Fibroblast of lung (primary cell): Measurements from ENCODE around the gene ASIC3. TPM values are rescaled to one million over a fixed set of nuclear protein-coding genes. Genes with fewer than 3 reads are reported as not detected.

Source experiments
- DNase-seq, 2 donors: peaks; one replicate each; pipeline versions ENCODE4 v3.0.0 to v3.0.0-alpha.2; 2010; ENCODE audit warnings: low read depth in 2 of 2
- H2AFZ ChIP-seq: 2 replicates; pipeline ENCODE4 v1.5.1; 2012; ENCODE audit warnings: low read length, control low read depth, inconsistent platforms
- H3K27ac ChIP-seq: 2 replicates; pipeline ENCODE4 v1.5.1; 2011; ENCODE audit warnings: low read length, control low read depth; ENCODE audit not compliant: insufficient read depth
- H3K27me3 ChIP-seq: 2 replicates; pipeline ENCODE4 v1.5.1; 2011; ENCODE audit warnings: mild to moderate bottlenecking, low read length; ENCODE audit not compliant: control insufficient read depth, insufficient read depth
- H3K36me3 ChIP-seq: 2 replicates; pipeline ENCODE4 v1.5.1; 2011; ENCODE audit warnings: low read length; ENCODE audit not compliant: control insufficient read depth, insufficient read depth
- H3K4me1 ChIP-seq: 2 replicates; pipeline ENCODE4 v1.5.1; 2011; ENCODE audit warnings: low read length; ENCODE audit not compliant: control insufficient read depth, insufficient read depth; ENCODE audit errors: extremely low read depth
- H3K4me2 ChIP-seq: 2 replicates; pipeline ENCODE4 v1.5.1; 2011; ENCODE audit warnings: low read length, control low read depth; ENCODE audit not compliant: insufficient read depth; ENCODE audit errors: extremely low read depth
- H3K4me3 ChIP-seq, 4 experiments: fragments of 200-600 bp in 1 of 4; sonication (generic) in 1 of 4; replicated peaks in 1 of 4; 2 replicates each; pipeline ENCODE4 v1.5.1; 2011 to 2016; ENCODE audit warnings: low read length in 4 of 4, low read depth in 3 of 4, mild to moderate bottlenecking in 3 of 4, control low read depth in 2 of 4, inconsistent platforms in 1 of 4, mixed read lengths in 1 of 4; ENCODE audit not compliant: insufficient read depth in 1 of 4; ENCODE audit errors: control extremely low read depth in 1 of 4
- H3K79me2 ChIP-seq: 2 replicates; pipeline ENCODE4 v1.5.1; 2012; ENCODE audit warnings: mild to moderate bottlenecking, low read length, inconsistent platforms; ENCODE audit not compliant: control insufficient read depth, insufficient read depth
- H3K9ac ChIP-seq: 2 replicates; pipeline ENCODE4 v1.5.1; 2011; ENCODE audit warnings: mild to moderate bottlenecking, low read length, control low read depth; ENCODE audit not compliant: insufficient read depth
- H3K9me3 ChIP-seq: 2 replicates; pipeline ENCODE4 v1.5.1; 2012; ENCODE audit warnings: low read depth, low read length; ENCODE audit not compliant: control insufficient read depth, insufficient read depth
- H4K20me1 ChIP-seq: 2 replicates; pipeline ENCODE4 v1.5.1; 2011; ENCODE audit warnings: low read length; ENCODE audit not compliant: control insufficient read depth, insufficient read depth; ENCODE audit errors: extremely low read depth
- CTCF ChIP-seq, 2 donors: IDR thresholded peaks in 1 of 2; conservative IDR thresholded peaks in 1 of 2; 1 replicate in 1 of 2; 2 replicates in 1 of 2; pipeline ENCODE4 v1.5.1; 2011 to 2012; ENCODE audit warnings: low read length in 2 of 2, control low read depth in 1 of 2, inconsistent platforms in 1 of 2, low read depth in 1 of 2, mild to moderate bottlenecking in 1 of 2
- EZH2 ChIP-seq: IDR thresholded peaks from 2 replicates; pipeline ENCODE4 v1.5.1; 2012; ENCODE audit warnings: low read length, control low read depth, mild to moderate bottlenecking; ENCODE audit errors: missing control alignments
- polyA plus RNA-seq, 2 donors: library from polyadenylated mRNA; depleted of rRNA in 1 of 2; stranded (reverse) in 1 of 2; unstranded in 1 of 2; fragments of >200 nt; gene quantifications; 2 replicates each; pipeline ENCODE4 v1.2.1, GENCODE V29; 2011 to 2012; ENCODE audit warnings: missing spikeins in 1 of 2
- total RNA-seq: library from RNA; depleted of rRNA; stranded (reverse); fragments of >200 nt; gene quantifications from 2 replicates; pipeline ENCODE4 v1.2.1, GENCODE V29; 2014

ASIC3 gene
- total and polyA plus RNA-seq, 2 donors (not counting 1 experiment from before 2014, with no cell fraction given), result 0.07 to 0.17 TPM

GRCh38 chr7:151095123-151095797 is 46.9 kb downstream of the ASIC3 start:
- H3K4me1 ChIP-seq, result peaks cover 3% of the 10 kb centered on the region
- no peaks in the 10 kb centered on the region for H3K36me3 ChIP-seq
- peaks cover 77% of the 10 kb centered on the region for H3K79me2 ChIP-seq
- no peaks in the 10 kb centered on the region for H4K20me1 ChIP-seq
- no peak for DNase-seq
- no peak overlapping the region for H3K27ac ChIP-seq
- no peaks in the 10 kb centered on the region for H3K27me3 ChIP-seq
- no peak overlapping the region for H3K4me2 ChIP-seq
- H3K4me3 ChIP-seq, result no peak overlapping the region
- H2AFZ ChIP-seq, result no peak overlapping the region
- no peaks in the 10 kb centered on the region for H3K9me3 ChIP-seq
- no peak overlapping the region for H3K9ac ChIP-seq
- TF ChIP-seq CTCF (conservative IDR thresholded peaks at IDR 0.05 in 1 of 2, IDR thresholded peaks at IDR 0.05 in 1 of 2; ENCODE audit: low read depth in 1 of 2, low read length in 2 of 2) (no peak), EZH2 (no peak)

- no peak overlapping the region for H3K4me2 ChIP-seq
These were observed 47.6 kb downstream of the ASIC3 start for GRCh38 chr7:151095828-151096475.

More at GRCh38 chr7:151095828-151096475, 47.6 kb downstream of the ASIC3 start:
- no peaks in the 10 kb centered on the region for H3K27me3 ChIP-seq
- no peaks in the 10 kb centered on the region for H3K9me3 ChIP-seq
- TF ChIP-seq EZH2, result no peak
- TF ChIP-seq CTCF (conservative IDR thresholded peaks at IDR 0.05 in 1 of 2, IDR thresholded peaks at IDR 0.05 in 1 of 2; ENCODE audit: low read depth in 1 of 2, low read length in 2 of 2), result no peak
- H3K4me3 ChIP-seq, result no peak overlapping the region
- H3K36me3 ChIP-seq, result no peaks in the 10 kb centered on the region
- no peak overlapping the region for H3K27ac ChIP-seq
- peaks cover 75% of the 10 kb centered on the region for H3K79me2 ChIP-seq
- peaks cover 3% of the 10 kb centered on the region for H3K4me1 ChIP-seq
- DNase-seq, result no peak
- no peaks in the 10 kb centered on the region for H4K20me1 ChIP-seq
- H2AFZ ChIP-seq, result no peak overlapping the region
- no peak overlapping the region for H3K9ac ChIP-seq
